DMS153 treated with DMSO at 0.1 percent for 48 hours (cell line): Measurements from ENCODE around the gene RNF214.
"Not testable (repeated sequence)": the region's sequence is repeated elsewhere in the genome, so short reads cannot be mapped to it uniquely, and the experiment has no call there.

Experiments
- DNase-seq: peaks from one replicate; lab custom pipeline; 2025; ENCODE audit not compliant: unreplicated experiment; lab: John Stamatoyannopoulos, UW

The RNF214 gene

DNA sequence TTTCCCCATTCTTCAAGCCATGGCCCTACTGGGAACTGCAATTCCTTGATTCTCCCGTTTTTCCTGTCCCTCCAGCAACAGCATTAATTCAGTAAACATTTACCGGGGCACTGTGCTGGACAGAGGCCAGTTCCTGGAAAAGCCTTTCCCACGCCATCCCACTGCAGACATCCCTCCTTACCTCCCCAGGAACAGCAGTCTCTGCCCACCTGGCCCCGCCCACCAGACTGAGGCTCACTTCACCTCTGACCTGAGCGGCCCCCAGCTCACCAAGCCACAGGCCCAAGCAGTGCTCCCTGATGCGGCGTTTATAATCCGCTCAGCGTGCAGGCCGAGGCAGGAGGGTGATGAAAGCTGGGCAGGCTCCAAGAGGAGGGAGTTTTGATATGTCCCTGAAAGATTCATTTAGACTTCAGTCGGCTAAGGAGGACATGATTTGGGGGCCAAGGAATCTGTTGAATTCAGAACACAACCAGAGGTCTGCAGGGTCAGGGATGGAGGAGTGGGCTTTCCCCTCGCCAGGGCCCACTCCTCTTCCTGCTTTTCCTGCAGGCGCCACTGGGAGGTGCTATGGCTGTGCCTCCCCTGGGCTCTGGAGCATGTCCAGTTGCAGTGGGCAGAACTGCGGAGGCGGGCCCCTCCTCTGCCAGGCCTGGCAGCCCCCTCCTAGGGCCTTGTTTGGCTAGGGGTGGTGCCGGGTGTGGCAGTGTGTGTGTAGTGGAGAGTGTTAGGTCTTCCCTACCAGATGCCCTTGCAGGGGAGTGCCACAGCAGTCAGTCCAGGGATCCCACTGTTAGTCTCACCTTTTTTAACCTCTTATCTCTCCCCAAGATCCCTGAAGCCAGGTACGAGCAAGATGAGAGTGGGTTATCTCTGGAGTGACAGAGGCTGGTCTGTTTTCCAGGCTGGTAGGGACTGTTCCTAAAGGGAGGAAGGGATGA, 34.7 kb upstream of the RNF214 start:
- no peak for DNase-seq

DNA sequence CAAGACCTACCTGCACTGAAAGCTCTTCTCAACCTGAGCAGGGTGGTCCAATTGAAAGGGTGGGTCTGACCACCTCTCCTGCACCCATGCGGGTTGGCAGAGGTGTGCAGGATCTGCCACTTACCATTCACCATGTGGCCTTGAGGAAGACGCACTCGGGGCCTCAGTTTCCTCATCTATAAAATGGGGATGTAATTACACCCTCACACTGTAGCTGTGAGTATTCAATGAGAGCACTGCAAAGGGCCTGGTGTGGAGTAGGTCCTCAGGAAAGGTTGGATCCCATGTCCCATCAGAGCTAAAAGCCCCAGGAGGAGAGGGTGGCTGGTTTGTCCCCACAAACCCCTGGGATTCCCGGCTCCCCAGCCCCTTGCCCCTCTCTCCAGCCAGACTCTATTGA, 33.9 kb upstream of the RNF214 start:
- no peak for DNase-seq

DNA sequence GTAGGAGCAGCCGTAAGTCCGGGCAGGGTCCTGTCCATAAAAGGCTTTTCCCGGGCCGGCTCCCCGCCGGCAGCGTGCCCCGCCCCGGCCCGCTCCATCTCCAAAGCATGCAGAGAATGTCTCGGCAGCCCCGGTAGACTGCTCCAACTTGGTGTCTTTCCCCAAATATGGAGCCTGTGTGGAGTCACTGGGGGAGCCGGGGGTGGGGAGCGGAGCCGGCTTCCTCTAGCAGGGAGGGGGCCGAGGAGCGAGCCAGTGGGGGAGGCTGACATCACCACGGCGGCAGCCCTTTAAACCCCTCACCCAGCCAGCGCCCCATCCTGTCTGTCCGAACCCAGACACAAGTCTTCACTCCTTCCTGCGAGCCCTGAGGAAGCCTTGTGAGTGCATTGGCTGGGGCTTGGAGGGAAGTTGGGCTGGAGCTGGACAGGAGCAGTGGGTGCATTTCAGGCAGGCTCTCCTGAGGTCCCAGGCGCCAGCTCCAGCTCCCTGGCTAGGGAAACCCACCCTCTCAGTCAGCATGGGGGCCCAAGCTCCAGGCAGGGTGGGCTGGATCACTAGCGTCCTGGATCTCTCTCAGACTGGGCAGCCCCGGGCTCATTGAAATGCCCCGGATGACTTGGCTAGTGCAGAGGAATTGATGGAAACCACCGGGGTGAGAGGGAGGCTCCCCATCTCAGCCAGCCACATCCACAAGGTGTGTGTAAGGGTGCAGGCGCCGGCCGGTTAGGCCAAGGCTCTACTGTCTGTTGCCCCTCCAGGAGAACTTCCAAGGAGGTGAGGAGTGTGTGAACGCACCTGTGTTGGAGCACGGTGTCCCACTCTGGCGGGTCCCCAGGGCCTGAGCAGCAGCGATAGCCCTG, 33.2 kb upstream of the RNF214 start, which contains the start of gene TAGLN:
Gene TAGLN (plus strand): TSS at position 318 of the 863 bp plus-strand sequence. CDS start 3,644 bp downstream, outside the sequence.
- DNase-seq: no peak

DNA sequence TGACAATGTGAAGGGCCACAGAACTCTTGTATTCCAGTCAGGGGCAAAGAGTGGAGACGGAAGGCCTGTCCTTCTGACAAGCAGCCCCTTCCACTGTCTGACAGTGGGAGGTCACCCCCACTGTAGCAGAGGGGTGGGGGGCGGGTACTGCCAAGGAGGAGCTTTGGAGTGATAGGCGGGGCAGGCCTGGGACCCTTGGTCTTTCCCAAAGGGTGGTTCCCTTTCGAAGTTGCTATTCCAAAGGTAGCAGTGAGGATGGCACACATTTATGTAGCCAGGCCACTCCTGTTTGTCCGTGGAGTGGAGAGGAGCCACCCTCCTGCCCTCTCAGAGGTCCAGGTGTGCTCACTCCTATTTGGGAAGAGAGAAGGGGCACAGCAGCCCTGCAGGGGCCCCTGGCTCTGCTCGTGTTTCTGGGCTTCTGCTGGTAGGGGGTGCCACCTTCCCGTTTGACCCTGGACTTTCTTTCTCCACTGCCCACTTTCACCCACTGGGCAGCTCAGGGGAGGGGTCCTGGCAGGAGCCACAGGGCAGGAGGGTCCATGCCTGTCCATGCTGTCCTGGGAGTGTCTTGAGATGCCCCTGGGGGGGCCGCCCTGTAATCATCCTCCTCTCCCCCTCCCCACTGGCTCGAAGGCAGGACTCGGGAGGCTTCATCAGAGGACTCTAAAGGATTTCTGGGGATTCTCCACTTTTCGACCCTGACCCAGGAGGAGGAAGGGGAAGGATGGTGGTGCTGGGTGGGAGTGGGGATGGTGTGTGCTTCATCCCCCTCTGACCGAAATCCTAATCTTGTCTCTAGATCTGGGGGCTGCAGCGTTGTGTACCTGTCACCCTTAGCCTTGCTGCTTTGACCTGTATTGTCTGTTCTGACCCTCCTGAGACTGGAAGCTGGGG, 32.3 kb upstream of the RNF214 start:
- DNase-seq: no peak

DNA sequence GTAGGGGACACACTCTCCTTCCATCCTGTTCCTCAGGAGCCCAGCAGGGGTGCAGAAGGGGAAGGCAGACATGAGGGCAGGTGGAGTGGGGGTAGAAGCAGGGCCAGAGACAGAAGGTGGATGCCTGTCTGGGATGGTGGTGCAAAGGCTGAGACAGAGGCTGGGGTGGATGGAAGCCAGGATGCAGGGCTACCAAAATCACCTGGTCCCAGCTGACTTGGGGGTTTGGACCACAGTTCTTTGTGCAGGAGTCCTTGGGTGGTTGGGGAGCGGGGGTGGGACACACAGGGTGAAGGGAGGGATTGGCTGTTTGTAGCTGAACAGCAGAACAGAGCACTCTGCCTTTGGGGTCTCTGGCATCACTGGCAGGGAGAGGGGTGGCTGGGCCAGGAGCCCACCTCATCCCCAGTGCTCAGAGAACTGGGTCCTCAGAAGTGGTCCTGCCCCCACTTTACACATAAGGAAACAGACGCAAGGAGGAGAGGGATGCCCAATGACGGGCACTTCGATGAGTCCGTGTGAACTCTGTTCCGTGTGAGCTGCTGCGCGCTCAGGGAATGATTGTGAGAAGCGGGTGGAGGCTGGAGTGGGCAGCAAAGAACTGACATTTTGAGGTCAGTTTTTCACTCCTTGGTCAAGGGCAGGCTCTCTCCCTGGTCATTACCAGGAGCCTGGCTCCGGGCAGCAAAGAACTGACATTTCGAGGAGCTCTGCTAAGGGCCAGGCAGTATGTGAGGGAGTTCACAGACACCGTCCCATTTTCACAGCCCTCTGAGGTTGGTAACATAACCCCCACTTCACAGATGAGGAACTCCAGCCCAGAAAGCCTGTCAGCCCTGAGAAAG, 31.4 kb upstream of the RNF214 start:
- DNase-seq: no peak

DNA sequence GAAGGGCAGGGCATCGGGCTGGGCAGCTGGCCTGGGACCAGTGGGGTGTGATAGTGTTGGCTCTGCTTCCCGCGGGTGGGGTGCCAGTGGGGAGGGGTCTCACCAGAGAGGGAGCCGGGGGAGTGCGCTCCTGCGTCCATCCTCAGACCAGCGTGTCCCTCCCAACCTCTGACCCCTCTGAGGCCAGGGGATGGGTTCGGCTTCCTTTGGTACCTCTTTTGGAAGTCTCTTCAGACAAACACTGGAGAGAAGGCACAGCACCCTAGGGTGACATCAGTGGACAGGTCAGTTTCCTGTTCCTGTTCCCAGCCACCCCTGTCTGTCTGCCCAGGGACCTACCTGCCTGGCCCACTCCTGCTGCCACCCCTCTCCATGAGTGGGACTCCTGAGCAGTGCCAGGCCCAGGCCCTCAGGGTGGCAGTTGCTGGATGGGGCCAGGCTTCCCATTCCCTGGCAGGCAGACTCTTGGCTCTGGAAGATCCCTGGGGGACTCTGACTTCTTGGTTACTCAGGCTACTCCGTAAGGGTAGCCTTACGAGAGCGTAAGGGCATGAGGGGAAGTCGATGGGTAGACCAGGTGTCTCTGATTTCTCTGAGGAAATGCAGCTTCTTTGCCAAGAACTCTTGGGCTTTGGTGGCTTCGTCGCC, 30.7 kb upstream of the RNF214 start:
- DNase-seq: no peak

DNA sequence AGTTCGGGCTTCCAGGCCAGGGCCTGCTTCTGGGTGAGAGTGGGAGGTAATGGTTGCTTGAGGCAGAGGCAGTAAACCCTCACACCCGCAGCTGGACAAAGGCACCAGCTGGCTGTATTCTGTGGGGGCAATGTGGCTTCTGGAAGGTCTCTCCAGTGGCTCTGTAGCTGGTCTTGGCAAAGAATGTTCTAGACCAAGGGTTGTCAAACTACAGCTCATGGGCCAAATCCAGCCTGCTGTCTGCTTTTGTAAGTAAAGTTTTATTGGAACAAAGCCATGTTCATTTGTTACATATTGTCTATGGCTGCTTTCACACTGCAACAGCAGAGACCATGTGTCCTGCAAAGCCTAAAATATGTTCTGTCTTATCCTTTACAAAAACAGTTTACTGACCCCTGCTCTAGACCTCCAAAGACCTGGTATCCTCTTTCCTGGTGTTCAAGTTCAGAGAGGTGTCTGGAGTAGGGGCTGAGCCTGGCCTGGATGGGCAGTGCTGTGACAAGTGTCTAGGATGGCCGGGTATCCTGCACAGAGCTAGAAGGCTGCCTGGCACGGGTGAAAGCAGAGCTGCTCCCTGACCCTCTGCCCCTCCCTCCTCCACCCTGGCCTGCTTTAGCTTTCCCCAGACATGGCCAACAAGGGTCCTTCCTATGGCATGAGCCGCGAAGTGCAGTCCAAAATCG, 29.9 kb upstream of the RNF214 start:
- DNase-seq: no peak

DNA sequence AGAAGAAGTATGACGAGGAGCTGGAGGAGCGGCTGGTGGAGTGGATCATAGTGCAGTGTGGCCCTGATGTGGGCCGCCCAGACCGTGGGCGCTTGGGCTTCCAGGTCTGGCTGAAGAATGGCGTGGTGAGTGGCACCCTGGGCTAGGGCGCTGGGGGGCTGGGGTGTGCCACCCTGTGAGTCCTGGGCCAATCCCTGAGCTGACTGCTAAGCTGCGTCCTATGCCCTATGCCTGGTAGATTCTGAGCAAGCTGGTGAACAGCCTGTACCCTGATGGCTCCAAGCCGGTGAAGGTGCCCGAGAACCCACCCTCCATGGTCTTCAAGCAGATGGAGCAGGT, 29.4 kb upstream of the RNF214 start:
- no peak for DNase-seq

DNA sequence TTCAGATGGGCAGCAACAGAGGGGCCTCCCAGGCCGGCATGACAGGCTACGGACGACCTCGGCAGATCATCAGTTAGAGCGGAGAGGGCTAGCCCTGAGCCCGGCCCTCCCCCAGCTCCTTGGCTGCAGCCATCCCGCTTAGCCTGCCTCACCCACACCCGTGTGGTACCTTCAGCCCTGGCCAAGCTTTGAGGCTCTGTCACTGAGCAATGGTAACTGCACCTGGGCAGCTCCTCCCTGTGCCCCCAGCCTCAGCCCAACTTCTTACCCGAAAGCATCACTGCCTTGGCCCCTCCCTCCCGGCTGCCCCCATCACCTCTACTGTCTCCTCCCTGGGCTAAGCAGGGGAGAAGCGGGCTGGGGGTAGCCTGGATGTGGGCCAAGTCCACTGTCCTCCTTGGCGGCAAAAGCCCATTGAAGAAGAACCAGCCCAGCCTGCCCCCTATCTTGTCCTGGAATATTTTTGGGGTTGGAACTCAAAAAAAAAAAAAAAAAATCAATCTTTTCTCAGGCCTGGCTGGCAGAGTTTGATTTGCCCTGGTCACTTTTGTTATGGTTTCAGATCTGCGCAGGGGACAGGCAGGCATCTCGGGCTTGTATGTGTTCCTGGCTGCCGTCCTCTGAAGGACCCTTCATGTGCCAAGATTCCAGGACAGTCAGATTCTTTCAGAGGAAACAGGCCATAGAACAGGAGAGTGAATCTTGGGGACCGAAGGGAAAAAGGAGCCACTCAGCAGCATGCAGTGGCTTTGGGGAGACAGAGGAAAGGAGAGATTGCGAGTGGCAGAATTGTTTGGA, 28.0 kb upstream of the RNF214 start:
- DNase-seq: no peak

DNA sequence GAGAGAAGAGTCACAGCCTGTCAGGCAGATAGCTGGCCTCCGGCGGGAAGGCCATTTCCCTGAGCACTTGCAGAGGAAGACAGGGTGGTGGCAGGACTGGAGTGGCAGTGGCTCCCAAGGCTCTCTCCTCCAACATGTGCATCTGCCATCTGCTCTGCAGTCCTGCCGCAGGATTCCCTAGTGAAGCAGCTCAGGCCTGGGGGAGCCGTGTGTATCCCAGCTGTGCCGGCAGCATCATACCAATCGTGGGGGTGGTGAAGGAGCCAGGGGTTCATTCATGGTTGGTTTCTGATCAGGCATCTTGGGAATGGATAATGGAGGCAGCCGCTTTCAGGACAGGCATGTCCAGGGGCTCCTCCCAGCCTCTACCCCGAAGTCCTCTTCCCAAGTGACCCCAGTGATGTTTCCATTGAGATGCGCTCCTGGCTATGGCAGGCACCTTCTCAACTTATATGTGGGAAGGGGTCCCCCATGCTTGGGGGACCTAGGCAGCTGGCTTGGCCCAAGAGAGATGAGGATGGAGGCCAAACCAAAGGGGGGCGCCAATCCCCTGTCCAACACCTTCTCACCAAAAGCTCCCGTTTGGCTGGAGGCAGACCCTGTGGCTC, 27.2 kb upstream of the RNF214 start:
- no peak for DNase-seq

DNA sequence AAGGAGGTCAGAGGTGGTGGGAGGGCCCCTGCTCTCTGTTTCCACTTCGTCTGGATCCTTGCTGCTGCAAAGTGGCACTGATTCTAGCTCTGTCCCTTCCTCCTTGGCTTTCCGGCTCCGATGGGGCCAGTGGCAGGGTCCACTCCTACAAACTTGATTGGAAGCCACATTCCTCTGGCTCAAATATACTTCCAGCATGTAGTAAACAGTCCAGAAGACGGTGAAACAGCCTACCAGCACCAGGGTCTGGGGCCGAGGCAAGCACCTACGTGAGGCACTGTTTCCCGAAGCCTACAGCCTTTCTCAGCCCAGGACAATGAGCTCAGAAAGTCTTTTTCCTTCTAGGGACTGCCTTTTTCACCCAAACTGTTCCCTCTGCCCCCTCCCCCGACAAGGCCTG, 26.4 kb upstream of the RNF214 start:
- not testable (repeated sequence) for DNase-seq

DNA sequence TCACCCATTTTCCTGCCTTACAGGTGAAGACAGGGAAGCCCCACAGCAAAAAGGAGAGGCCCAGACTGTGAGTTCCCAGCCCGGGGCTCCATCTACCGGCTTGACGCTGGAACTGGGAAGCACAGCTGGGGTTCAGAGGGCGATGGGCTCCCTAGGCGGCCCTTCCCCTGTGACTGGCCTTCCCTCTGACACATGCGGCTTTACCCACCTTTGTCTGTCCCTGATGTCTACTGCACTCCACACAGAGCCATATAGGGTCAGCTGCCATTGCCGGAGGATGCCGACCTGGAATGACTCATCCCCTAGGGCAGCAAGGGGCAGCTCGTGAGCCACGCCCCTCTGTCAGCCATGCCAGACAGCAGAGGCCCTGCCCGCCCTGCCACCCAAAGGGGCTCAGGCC, 25.6 kb upstream of the RNF214 start:
- not testable (repeated sequence) for DNase-seq

DNA sequence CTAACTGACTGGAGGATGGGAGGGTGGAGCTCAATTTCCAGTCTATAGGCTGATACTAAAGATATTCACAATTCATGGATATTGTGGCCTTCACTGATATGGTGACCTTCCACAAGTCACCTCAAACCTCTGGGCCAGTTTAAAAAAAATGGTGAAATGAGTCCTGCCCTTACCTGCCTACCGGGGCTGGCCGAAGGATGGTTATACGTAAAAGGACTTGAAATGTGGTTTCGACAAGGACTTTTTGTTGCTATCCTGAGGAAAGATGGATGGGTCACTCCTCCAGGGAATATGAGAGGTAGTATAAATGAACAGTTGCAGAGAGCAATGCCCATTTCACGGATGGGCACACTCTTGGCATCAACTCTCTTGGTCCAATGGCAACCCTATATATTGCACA, 25.0 kb upstream of the RNF214 start:
- not testable (repeated sequence) for DNase-seq

DNA sequence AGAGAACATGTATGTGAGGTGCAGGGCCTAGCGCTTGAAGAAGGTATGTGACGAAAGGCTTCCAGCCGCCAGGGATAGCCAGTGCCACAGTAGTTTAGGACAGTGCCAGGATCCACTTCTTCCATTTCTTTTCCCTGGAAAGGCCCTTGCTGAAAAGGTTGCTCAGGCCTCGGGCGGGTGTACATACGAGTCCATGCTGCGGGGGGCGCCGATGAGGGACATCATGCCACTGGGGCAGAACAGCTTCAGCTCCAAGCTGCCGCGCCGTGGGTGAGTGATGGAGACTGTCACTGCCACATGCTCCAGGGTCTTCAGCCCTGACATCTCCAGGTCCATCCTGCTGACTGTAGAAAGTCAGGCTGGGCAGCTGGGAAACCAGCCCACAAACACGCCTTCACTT, 23.8 kb upstream of the RNF214 start:
- DNase-seq: not testable (repeated sequence)

DNA sequence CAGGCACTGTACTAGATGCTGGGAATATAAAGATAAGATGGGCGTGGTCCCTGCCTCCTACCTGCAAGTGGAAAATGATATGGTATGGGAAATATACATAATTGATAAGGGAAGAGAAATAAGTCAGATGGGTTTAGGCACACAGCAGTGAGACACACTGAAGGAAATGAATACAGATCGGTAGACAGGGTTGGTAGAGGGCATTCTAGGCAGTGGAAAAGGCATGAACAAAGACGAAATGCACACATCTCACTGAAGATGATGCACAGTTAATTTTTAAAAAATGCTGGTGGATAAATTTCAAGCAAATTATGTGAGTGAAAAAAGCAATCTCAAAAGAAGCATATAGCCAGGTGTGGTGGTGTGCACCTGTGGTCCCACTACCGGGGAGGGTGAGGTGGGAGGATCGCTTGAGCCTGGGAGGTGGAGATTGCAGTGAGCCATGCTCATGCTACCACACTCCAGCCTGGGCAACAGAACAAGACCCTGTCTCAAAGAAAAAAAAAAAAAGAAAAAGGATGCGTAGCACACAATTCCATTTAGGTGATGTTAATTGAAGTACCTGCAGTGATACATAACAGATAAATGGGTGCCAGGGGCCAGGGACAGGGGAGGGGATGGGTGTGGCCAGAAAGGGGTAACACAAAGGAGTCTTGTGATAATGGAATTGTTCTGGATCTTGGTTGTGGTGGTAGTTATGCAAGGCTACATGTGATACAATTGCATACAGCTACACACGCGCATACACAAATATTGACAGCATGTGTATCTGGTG, 22.9 kb upstream of the RNF214 start:
- not testable (repeated sequence) for DNase-seq

DNA sequence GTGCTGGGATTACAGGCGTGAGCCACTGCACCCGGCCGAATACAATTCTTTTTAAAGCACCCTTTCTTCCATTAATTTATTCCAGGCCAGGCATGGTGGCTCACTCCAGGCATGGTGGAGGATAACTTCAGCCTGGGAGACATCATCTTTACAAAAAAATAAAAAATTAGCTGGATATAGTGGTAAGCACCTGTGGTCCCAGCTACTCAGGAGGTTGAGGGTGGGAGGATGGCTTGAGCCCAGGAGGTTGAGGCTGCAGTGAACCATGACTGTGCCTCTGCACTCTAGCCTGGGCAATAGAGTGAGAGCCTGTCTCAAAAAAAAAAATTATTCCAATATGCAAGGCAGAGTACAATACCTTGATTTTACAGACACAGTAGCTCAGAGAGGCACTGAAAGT, 21.9 kb upstream of the RNF214 start:
- DNase-seq: no peak
